ENCODE measurements around the gene SP3.

DNA sequence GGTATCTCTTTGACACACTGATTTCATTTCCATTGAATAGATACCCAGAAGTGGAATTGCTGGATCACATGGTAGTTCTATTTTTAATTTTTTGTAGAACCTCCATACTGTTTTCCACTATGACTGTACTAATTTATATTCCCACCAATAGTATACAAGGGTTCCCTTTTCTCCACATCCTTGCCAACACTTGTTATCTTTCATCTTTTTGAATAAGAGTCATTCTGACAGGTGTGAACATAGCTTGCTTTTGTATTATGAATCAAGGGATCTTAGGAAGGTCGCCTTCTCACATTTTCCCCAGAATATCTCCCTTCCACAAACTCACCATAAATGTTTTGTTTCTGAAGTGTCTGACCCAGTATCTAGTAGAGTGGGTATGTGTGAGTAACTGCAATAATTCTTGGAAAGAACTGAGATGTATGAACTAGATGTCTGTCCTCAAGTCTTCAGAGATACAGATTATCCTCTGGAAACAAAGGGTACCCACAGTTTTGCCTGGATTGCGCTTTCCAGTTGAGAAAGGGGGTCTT, 17.1 kb upstream of the SP3 start:
- TF ChIP-seq, protein P1, sequence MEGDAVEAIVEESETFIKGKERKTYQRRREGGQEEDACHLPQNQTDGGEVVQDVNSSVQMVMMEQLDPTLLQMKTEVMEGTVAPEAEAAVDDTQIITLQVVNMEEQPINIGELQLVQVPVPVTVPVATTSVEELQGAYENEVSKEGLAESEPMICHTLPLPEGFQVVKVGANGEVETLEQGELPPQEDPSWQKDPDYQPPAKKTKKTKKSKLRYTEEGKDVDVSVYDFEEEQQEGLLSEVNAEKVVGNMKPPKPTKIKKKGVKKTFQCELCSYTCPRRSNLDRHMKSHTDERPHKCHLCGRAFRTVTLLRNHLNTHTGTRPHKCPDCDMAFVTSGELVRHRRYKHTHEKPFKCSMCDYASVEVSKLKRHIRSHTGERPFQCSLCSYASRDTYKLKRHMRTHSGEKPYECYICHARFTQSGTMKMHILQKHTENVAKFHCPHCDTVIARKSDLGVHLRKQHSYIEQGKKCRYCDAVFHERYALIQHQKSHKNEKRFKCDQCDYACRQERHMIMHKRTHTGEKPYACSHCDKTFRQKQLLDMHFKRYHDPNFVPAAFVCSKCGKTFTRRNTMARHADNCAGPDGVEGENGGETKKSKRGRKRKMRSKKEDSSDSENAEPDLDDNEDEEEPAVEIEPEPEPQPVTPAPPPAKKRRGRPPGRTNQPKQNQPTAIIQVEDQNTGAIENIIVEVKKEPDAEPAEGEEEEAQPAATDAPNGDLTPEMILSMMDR (IDR thresholded peaks at IDR 0.05; ENCODE audit: borderline replicate concordance, extremely low read depth, low read length, poor library complexity, severe bottlenecking): no peak
- no peak for TF ChIP-seq EZH2 (IDR thresholded peaks at IDR 0.05; ENCODE audit: borderline replicate concordance, low read depth, low read length, severe bottlenecking)

All from DND-41 (cell line).